Midbrain (tissue), 1 donor: ENCODE data around the gene FBXO17.
A peak's percentile ranks its signal among the peaks of the same experiment; 100 is the strongest.
"Not testable (repeated sequence)": the region's sequence is repeated elsewhere in the genome, so short reads cannot be mapped to it uniquely, and the experiment has no call there.

Experiments used
- DNase-seq: peaks from one replicate; lab custom pipeline; 2025; lab: John Stamatoyannopoulos, UW

The FBXO17 gene

GRCh38 chr19:38979812-38980211 is 4.3 kb upstream of the FBXO17 start:
- no peak for DNase-seq

GRCh38 chr19:38978326-38978689 is 2.8 kb upstream of the FBXO17 start:
- DNase-seq: no peak

- no peak for DNase-seq
These were observed 2.1 kb upstream of the FBXO17 start for GRCh38 chr19:38977445-38978325.

DNA sequence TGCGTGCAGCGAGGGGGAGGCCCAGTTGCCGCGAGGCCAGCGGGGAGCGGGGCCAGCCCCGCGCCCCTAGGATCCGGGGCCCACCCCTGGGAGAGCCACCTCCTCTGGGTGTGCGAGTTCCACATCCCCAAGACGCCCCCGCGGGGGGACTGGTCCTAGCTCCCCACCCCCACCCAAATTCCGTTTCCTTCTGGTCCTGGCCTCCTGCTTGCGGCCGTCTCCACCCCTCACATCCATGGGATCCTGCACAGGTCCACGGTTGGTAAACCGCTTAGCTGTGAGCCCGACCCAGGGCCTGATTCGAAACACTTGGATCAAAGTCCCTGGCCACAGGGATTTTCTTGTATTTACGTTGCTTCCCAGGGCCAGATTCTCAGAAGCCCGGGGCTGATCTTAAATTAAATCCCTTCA is 324 bp upstream of the FBXO17 start:
- no peak for DNase-seq

DNA sequence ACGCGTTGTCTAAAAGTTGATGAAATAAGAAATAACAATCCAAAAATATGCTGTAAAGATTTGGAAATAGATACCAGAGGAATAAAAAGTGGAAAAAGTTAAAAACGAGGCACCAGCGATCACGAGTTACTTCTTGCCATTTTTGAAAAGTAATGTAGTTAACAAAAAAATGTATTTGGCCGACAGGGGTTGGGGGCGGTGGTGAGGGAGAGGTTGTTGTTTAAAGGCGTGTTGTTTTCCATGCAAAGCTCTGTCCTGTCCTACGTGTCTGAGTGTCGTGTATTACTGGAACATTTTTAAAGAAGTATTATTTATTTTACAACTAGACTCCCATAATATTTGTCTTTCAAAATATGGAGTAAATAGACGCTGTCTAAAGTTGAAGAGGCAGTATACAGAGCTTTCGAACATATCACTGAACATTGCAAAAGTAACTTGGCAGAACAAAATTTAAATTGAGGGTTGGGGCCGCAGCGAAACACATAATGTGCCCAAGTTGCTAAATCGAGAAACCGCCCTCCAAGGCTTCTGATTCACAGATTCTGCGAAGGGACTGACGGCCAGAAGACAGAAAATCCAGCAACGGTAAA is 823 bp downstream of the FBXO17 start:
- DNase-seq: no peak

DNA sequence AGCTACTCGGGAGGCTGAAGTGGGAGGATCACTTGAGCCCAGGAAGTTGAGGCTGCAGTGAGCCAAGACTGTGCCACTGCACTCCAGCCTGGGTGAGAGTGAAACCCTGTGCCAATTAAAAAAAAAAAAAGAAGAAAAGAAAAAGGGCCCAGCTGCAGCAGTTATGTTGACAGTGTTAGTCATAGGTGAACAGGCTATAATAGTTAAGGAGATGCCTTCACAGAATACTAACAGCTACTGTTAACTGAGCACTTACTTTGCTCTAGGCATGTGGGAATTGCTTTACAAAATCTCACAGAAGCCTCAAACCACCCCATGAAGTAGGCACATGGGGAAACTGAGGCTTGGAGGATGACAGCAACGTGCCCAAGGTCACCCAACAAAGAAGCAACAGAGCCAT is 3.9 kb downstream of the FBXO17 start:
- DNase-seq: no peak

- no peak for DNase-seq
These were observed 4.6 kb downstream of the FBXO17 start for GRCh38 chr19:38970664-38971532.

- not testable (repeated sequence) for DNase-seq
These were observed 9.4 kb downstream of the FBXO17 start for GRCh38 chr19:38966149-38966548.

- no peak for DNase-seq
These were observed 10.8 kb downstream of the FBXO17 start for GRCh38 chr19:38964738-38965137.

DNA sequence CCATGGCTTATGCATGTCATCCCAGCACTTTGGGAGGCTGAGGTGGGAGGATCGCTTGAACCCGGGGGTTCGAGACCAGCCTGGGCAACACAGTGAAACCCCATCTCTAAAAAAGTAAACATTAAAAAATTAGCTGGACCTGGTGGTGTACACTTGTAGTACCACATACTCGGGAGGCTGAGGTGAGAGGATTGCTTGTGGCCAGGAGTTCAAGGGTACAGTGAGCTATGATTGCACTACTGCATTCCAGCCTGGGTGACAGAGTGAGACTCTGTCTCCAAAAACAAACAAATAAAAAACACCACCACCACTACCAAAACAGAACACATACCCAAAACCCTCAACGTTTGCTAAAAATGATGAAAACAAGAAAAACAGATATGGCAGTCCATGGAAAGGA is 15.9 kb downstream of the FBXO17 start:
- no peak for DNase-seq

DNA sequence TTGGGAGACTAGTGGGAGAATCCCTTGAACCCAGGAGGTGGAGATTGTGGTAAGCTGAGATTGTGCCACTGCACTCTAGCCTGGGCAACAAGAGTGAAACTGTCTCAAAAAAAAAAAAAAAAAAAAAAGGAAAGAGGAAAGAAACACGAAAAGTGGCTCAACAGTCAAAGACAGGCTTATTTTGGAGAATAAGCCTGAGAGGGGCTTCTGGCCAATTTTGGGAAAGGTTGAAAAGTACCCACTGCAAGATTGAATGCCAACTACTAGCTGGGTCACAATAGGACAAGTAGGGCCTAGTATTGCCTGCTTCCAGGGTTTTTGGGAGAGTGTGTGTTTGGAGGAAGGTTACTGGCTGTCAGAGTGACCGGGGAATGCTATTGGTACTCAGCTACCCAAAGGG is 17.2 kb downstream of the FBXO17 start:
- DNase-seq: no peak

GRCh38 chr19:38956264-38956663 is 19.3 kb downstream of the FBXO17 start:
- DNase-seq: no peak

GRCh38 chr19:38953677-38954076 is 21.9 kb downstream of the FBXO17 start:
- DNase-seq: no peak

DNA sequence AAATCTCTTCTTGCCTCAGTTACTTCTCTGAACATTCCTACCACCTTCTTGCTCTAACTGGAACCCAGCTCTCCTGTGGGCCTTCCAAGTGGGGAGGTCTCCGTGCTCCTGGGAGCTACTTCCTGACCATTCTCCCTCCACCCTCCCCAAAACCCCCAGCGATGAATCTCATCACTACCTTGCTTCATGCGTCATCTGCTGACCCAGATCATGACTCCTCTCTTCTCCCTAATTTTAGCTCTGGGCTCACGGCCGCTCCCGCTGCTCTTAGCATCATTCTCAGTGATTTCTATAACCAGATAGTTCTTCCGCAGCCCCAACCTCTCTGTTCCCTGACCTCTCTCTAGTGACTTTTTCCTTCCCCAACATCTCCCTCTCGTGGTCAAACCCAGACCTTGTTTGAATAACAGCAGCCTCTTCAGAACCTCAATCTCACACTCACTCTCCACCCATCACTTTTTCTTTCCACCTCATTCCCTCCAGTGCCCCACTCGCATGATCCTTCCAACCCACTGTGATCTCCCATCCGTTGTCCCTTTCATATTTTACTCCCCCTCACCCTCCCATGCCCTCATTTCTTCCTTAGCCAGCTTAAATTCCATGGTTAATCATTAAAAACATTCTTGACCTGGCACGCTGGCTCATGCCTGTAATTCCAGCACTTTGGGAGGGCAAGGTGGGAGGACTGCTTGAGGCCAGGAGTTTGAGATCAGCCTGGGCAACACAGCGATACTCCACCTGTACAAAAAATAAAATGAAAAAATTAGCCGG is 23.0 kb downstream of the FBXO17 start:
- peak; percentile 25 for DNase-seq

GRCh38 chr19:38951187-38951586 is 24.4 kb downstream of the FBXO17 start:
- no peak for DNase-seq

DNA sequence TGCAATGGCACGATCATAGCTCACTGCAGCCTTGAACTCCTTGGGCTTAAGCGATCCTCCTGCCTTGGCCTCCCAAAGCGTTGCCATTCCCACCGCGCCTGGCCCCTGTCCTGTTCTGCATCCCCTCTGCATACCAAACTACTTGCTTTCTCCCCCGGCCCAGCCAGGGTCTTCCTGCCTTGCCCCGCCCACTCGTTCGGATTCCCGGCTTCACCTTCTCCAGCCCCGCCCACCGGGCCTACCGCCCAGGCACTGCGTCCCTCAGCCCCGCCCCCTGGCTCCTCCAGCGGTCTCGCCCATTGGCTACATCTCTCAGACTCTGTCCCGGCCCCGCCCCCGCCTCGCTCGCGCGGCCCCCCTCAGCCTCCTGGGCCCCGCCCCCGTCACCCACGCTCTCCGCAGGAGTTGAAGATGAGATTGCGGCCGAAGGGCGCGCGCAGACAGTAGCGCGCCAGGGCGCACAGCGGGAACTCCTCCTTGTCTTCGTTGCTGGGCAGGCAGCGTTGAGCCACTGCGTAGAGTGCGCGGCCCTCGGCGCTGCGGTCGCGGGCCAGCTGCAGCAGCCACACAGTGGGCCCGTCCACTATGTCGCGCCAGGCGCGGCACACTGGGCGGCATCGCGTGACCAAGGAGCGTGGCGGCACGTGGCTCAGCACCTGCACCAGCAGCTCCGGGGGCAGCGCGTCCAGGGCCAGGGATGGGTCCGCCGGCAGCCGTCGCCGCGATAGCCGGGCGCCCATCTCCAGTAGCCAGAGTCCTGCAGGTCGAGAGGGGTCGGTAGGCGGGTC is 25.8 kb downstream of the FBXO17 start:
- DNase-seq: peak; percentile 79

DNA sequence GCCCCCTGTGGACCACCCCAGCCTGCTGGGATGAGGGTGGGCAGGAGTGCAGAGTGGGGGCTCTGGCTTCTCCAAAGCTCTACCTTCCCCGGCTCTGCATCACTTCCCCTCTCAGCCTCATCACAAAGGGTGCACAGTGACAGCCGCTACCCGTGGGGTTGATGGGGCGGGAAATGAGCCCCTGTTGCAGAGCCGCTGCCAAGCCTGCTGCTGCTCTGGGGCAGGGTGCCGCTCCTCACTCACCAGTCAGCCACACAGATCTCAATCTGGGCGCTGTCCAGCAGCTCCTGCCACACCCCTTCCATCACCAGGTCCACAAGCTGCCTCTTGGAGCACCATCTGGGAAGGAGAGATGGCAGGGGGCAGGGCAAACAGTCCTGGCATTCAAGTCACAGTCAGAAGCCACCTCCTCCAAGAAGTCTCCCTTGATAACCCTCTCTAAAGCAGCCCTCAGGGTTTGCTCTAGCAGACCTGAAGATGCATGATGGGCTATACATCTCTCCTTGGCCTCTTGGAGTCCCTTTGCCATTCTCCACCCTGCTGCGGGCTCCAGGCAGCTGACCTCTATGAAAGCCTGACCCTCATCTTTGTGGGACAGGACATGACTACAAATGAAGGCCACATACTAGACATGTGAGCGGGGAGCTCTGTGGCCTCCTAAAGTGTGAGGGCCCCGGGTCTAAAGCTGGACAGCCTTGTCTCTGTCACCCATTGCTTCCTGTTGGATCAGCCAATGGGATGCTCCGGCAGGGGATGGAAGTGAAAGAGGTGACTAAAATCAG is 29.1 kb downstream of the FBXO17 start:
- DNase-seq: no peak

DNA sequence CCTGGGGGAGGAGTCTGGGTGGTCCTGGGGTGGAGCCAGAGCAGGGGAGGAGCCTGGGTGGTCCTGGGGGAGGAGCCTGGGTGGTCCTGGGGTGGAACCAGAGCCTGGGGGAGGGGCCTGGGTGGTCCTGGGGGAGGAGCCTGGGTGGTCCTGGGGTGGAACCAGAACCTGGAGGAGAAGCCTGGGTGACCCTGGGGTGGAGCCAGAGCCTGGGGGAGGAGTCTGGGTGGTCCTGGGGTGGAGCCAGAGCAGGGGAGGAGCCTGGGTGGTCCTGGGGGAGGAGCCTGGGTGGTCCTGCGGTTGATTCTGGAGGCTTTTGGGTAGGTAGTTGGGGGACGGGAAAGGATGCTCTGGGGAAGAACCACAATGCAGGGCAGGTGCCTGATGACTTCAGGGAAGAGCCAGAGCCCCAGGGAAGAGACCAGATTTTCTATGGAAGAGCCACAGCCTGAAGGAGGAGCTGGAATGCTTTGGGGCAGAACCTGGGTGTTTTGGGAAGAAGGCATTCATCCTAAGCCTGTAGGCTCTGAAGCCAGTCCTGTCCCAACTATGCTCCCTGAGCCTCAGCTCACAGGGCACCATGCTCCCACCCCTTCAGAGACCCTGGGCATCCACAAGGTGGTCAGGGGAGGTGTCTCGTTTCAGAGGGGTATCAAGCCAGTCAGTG is 29.8 kb downstream of the FBXO17 start:
- no peak for DNase-seq

DNA sequence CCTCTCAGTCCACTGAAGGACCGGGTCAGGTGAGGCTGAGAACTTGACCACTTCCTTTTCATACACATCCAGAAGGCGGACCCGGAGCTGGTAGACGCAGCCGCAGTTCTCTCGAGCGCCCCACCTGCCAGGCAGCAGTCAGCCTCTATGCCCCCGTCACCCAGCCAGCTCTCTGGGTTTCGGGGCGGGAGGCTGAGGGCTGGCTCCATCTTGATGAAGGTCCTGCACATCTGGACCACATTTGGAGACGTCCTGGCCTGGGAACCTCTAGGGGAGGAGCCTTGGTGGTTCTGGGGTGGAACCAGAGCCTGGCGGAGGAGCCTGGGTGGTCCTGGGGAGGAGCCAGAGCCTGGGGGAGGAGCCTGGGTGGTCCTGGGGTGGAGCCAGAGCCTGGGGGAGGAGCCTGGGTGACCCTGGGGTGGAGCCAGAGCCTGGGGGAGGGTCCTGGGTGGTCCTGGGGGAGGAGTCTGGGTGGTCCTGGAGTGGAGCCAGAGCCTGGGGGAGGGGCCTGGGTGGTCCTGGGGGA is 30.5 kb downstream of the FBXO17 start:
- DNase-seq: no peak
